HG02678 (cell line): Measurements from ENCODE around the gene RASGRF2.
"Not testable (repeated sequence)": the region's sequence is repeated elsewhere in the genome, so short reads cannot be mapped to it uniquely, and the experiment has no call there.

Experiments
- ATAC-seq: cut with Tn5 transposase; IDR thresholded peaks from one replicate; pipeline ENCODE4 v1.9.1; 2021; ENCODE audit warnings: mild to moderate bottlenecking, moderate library complexity; ENCODE audit not compliant: unreplicated experiment

Gene RASGRF2

DNA sequence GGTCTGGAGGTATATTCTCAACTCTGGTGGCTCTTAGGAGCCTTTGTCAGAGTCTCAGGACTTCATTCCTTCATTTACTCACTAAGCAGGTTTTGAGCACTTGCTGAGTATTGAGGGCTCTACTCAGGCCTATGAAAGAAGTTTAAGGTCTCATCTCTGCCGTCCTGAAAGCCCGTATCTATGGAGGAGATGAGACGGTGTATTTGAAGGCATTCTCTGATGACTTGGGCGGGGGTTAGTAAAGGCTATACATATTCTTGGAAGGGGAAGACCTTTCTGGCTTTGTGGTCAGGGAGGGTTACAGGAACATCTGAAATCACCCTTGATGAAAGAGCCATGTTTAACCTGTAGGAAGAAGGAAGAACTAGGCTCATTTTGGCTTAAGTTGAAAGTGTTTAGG, 21.9 kb downstream of the RASGRF2 start:
- ATAC-seq, result no peak

DNA sequence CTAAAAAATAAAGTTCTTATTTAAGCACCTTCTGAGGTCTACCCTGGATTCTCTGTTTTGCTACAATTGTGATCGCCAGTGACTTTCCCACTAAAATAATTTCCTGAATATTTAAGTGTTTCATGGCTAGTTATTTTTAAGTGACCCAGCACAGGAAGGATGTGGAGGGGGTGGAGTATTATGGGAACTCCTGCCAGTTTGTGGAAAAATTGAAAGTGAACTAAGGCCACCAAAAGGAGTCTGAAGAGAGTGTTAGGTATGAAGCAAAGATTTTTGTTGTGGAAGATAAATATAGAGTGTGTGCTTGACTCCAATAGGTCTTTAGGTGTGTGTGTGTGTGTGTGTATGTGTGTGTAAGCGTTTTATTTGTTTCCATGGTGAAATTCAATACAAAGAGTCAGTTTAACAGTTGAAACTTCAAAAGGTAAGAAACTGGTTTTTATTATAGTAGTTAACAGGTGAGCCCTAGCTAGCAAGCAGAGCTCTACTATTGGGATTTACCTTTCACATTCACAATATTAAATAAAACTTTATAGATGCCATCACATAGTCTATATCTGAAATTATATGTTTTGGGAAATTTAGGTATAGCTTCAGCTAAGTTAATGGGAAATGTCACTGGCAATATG, 25.6 kb downstream of the RASGRF2 start:
- ATAC-seq, result no peak

DNA sequence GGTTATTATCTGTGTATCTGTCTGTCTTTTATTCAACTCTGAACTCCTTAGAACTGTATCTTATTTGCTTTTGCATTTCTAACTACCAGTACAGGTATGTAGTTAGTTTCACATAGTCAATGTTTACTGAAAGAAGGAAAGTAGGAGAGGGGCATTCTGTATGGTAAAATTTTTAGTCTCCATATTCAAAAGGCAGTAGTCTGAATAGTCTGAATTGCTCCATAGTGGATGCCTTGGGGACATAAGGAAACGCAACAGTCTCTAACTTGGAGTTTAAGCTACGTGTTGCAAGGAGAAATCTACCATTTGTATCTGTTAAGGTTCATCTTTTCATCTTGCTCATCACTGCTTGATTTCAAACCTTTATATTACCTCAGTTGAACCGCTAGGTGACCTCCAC, 26.2 kb downstream of the RASGRF2 start:
- no peak for ATAC-seq

DNA sequence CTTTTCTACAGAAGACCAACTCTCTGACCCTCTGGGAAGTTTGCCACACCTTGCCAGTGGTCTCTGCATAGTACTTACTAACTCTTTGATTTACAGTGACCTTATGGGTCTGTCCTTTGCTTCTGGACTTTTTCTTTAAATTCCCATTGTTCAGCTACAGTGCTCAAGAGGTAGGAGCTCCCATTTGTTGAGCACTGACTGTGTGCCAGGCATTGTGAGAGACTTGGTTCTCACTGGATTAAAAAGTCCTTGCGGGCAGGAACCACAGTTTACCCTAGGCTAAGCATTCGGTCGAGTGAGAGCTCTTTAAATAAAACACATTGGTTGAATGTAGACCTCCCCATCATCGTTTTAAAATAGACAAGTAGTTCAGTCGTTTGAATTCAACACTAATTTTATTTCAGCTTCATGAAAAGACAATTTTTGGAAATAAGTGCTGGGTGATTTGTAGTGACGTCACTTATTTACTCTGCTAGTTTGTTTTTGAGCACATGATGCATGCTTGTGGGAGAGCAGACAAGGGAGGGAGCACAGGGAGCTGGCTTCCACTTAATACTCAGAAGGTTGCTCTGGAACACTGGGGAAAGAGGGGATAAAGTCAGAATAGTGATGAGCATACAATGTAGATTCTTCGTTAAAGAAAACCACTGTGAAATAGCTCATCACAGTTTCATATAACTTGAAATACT, 27.1 kb downstream of the RASGRF2 start:
- ATAC-seq, result no peak

DNA sequence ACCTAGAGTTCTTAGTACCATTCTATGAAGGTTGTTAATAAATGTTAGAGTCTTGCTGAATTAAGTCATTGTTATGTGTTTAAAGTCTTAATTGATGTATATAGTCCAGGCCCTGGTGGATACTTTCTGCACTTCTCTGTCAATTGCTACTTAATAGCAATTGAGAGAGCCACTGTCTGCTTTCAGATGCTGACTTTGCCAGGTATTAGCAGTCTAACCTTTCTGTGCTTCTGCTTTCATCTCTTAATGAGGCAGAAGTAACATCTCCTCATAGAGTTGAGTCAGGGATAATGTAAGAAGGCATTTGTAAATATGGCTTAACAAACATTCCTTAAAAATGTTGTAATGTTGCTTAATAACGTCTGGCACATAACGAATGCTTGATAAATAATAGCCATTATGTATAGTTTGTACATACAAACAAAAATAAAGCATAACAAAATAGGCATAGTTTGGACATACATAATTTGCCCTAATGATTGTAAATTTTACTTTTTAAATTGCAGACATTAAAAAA, 28.3 kb downstream of the RASGRF2 start:
- no peak for ATAC-seq

DNA sequence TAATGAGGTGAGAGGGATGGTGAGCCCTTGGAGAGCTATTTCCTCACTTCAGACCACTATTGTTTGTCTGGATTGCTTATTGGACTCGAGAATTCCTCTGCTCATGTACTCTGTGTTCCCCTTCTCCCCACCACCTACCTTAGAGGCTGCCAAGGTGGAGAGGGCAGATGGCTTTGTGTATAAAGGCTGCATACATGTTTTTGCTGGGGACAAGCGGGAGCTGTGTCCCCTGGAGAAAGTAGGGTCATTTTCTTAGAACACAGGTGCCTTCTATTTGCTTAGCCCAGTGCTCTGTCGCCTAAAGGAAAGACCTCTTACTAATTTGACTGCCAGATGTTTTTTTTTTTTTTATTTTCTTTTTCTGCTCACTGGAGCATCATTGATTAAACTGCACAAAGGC, 29.7 kb downstream of the RASGRF2 start:
- no peak for ATAC-seq

DNA sequence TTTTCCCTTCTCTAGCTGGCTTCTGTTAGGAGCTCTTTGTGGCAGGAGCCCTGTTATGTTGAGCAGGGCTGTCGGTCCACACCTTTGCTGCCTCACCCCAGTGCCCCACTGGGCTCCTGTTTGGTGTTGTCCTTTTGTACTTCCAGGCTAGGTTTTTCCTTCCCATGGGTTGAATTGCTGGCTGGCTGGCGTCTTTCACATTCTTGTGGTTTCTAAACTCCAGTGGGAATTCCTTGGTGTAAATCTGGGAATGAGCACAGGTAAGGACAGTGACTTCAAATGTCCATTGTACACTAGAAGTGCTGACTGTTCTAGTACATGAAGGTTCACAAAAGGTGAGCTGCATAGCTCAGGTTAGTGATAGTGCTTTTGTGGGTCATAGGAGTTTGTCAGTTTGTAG, 30.4 kb downstream of the RASGRF2 start:
- ATAC-seq, result no peak

DNA sequence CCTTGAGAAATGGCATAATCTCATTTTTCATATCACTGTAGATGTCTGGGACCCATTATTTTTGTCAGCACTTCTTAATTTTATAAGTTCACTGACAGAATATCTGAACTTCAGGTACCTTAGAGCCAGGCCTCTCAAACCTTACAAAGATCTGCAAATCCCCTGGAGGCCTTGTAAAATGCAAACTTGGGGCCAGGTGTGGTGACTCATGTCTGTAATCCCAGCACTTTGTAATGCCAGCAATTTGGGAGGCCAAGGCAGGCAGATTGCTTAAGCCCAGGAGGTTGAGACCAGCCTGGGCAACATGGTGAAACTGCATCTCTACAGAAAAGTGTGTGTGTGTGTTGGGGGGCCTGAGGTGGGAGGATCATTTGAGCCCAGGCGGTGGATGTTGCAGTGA, 30.8 kb downstream of the RASGRF2 start:
- ATAC-seq, result no peak

DNA sequence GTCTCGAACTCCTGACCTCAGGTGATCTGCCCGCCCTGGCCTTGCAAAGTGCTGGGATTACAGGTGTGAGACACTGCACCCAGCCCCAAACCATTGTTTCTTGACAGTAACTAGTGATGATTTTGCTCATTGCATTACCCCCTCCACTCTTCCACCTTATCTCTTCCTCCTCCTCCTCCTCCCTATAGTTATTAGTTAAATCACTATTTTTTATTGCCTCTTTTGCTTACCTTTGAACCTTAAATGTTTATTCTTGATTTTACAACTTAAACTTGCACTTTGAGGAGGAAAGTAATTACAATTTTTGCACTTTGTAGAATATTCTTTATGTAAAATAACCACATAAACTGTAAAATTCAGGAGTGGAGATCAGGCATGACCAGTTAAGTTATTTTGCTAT, 35.7 kb downstream of the RASGRF2 start:
- ATAC-seq, result no peak

DNA sequence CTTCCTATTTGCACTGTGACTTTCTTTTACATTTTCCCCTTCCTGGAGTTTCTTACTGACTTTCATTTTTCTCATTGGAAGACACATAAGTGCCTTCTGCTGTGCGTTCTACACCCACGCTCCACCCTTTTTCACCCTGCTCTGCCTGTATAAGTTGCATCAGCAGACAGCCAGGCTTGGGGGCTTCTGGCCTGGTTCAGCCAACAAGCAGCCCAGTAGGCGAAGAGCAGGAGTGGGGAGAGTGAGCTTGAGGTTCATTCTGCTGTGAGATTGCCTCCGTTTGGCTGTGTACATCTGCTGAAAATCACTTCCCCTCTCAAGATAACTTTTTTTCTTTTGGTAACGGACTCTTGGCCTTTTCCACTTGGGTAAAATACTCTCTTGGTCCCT, 38.4 kb downstream of the RASGRF2 start:
- no peak for ATAC-seq

DNA sequence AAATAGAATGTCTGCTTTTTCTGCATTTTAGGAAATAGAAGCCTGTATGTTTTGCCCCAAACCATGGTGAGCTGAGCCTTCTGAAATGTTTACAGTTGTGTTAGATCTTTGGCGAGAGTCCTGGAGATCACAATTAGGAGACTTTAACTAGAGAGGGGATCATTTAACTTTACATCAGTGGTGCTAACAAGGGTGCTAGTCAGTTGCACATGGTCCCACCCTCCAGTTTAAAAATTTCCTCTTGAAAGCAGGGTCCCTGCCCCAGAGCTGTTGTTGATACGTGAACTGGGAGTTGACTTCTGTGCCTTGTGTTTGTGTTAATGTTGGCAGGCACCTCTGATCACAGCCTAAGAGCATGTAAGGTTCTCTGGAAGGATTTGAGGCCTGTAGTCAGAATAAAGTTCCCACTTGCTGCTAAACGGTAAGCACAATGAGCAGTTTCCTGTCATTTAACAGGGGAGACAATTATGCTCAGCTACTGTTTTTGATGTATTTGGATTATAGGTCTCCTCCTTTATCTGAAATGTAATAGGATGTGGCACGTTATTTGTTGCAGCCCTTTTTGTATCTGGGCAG, 43.7 kb downstream of the RASGRF2 start:
- no peak for ATAC-seq

DNA sequence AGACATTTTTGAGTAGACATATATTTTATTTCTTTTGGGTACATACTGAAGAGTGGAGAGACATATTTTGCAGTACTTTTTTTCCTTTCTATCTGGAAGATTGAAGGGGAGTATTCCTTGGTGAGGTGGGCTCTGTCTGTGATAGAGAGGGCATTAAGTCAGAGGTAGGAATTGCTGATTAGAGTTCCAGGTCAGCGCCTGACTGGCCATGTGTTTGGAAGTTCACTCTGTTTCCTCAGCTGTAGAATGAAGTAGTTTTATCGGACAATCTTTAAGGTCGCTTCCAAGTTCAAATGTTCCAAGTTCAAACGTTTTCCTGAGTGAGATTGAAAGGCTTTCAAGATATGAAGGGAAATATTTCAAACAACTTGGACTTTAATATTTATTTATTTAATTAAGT, 45.5 kb downstream of the RASGRF2 start:
- no peak for ATAC-seq

DNA sequence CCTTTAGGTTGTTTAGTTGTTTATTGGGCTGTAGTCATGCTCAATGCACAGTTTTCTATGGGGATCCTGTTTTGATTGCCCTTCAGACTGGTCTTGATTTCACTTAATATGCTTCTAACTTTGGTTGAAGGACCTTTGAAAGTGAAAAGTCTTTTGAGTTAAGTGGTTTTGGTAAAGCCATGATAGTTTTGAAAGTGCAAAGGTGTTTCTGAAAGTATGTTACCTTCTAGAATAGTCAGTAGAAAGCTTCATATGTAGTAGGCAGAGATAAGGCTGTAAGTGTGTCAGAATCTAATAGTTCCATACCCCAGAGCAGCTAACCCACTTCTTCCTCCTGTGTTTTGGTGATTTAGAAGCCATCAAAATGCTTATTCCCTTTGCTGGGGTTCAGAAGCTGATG, 46.1 kb downstream of the RASGRF2 start:
- no peak for ATAC-seq

DNA sequence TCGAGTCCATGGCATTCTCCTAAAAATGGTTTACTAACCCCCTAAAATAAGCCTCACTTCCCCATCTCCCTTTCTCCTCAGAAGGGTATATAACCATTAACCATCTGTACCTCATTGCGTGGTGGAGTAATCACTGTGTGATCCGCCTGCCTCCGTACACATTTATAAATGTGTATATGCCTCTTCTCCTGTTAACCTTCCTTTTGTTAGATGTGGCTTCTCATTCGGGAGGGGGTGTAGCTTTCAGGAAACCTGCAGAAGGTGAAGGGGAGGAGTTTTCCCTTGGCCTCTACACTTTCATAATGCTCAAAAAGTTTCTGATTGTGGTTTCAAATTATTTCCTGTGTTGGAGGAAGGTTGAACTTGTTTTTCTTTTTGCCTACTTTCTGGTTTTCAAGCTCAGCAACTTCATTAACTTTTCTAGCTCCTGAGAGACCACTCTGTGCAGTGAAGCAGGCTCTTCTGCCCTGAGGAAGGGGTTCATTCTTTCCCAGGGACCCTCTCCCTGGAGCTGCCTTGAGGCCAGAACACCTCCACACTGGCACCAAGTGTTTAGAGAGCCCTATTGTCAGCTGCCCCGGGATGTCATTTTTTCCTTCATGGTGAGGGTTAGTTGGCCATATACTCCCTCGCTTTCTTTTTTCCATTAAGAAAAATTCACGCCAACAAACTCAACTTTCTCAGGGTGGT, 46.9 kb downstream of the RASGRF2 start:
- no peak for ATAC-seq

DNA sequence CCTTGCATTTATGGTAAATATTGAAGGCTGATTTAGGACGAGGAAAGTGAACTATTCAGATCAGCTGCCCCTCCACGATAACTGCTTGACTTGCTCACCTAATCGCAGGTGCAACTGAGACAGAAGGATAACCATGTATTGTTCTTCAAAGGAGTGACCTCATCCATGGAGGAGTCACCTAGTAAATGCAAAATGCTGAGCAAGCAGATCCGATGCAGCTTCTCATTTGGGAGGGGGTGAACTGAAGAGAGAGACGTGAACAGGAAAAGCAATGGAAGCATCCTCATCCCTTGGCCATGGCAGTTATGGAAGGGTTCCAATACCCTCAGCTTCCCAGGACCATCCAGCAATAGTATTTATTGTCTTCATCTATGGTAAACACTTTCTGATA, 47.5 kb downstream of the RASGRF2 start:
- no peak for ATAC-seq

DNA sequence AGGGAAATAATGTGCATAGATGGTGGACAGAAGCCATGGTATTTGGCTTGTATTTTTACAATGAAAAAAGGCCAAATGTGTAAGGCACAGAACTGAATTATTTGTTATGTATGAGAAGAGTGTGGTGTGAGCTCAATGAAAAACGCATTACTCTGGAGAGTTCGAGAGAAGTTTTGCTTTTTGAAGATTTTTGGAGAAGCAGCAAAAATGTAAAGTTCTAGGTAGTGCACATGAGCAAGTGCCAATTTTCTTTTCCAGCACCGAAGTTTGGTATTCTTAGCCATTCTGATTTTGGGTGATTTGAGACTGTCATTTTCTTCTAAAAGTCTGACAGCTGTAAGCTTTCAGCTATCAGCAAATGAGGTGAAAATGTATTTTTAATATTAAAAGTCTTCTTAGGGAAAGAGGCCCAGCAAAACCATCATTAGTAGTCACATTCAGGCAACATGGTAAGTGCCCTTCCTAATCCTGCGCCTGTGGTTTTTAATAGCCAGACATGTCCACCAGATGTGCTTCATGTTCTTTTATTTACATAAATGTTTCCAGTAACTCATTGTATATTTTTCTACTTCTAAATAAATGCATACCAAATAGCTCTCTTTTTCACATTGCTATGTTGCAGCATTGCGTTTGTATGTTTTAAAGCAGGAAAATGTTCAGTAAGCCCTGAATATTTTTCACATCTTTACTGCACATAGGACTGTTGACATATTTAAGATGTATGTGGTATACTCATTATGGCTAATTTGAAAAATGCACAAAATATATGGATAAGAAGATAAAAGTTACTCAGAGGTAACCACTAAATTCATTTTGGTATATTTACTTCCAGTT, 50.4 kb downstream of the RASGRF2 start:
- no peak for ATAC-seq

DNA sequence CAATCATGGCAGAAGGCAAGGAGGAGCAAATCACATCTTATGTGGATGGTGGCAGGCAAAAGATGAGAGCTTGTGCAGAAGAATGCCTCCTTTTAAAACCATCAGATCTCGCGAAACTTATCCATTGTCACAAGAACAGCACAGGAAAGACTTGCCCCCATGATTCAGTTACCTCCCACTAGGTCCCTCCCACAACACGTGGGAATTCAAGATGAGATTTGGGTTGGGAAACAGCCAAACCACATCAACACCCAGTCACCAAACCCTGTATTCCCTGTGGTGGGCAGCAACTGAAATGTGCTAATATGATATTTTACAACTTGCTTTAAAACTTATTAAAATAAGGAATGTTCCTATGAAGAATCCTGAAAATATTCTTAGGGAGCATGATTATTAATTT, 54.2 kb downstream of the RASGRF2 start:
- no peak for ATAC-seq

DNA sequence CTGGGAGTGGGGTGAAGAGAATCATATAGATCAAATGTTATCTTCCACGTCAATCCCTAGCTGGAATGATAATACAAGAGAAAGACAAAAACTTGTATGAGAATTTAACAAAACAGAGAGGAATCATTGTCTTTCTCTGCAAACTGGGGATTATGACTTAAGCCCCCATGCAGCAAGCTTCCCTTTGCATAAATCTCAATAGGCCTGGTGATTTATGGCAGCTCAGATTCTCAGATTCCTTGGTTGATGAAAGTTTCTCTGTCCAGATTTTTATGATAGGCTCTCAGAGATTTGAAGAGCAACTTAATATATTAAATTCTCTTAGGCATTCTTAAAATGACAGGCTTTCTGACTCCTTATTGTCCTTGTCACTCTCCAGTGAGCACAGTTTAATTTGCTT, 56.0 kb downstream of the RASGRF2 start:
- ATAC-seq, result no peak

DNA sequence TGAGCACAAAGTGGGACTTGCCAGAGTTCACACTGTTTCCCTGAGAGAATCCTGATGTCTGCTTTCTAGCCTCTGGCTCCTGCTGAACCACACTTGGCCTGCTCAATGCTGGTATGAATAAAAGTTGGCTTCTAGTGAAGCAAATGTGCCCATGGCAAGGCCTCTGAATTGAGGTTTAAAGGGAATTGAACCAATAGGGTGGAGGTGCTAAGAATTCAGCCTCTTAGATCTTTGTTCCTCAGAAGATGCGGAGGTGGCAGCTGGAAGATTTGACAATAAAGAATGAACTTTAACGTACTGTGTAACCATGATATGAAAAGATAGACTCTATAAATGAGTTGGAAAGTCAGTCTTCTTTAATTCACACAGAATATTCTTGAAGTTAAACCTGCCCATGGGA, 57.2 kb downstream of the RASGRF2 start:
- ATAC-seq, result no peak

DNA sequence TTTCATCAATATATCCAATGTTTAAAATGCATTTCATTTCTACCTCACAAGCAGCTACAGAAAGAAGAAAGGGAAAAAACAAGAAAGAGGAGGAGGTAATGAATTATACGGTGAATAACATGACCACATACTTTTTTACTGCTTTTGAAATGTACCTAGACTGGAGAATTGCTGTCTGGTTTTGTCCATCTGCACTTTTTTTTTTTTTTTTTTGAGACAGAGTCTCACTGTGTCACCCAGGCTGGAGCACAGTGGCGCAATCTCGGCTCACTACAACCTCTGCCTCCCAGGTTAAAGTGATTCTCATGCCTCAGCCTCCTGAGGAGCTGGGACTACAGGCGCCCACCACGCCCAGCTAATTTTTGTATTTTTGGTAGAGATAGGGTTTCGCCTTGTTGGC, 58.4 kb downstream of the RASGRF2 start:
- not testable (repeated sequence) for ATAC-seq

DNA sequence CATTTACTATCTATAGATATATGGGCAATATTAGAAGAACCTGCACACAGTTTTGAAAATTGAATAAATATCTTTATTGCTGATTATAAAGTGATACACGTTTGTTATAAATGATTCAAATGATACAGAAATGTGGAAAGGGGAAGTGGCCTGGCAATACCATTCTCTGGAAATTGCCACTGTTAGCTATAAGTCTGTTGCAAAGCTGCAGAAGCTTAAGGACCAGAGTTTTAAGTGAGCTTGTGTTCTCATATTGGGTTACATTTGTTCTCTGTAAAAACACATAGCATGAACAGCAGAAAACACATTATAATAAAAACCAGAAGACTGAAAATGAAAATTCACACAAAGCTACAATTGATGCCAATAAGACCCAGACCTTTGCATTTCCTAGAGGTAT, 59.6 kb downstream of the RASGRF2 start:
- ATAC-seq, result no peak
